Measurements from ENCODE around the gene TAX1BP1. TPM values are rescaled to one million over a fixed set of nuclear protein-coding genes. Genes with fewer than 3 reads are reported as not detected.

Gene TAX1BP1
- total and polyA plus RNA-seq, 2 of the 13 experiments (the other 11 are each of a cell fraction or from before 2014, with no cell fraction given), result 95.2 to 98.9 TPM

DNA sequence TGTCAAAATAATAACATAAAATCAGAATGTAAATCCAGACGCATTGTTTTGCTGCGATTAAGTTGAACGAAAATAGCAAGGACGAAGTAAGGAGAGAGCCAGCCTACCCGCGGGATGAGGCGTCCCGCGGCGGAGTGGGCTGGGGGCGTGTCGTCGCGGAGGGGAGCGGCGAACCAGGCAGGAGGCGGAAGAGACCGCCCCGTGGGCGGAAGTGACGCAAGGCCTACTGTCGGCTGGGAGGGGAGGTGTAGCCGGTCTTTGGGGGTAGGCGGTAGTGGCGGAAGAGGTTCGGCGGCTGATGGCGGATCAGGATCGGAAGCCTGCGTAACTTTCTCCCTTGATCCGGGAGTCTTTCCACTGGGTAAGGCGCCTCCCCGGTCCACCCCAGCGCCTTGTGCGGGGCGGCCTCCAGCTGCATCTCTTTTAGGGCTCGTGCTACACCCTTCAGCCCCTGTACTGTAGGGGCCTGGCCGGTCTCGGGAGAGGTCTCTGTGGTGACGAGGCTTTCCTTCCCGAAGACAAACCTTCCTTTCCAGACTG is at the start of gene TAX1BP1 (continued):
- TF ChIP-seq NCOA2 (CRISPR knock-in tag; IDR thresholded peaks at IDR 0.05) (no peak), RCOR2 (CRISPR knock-in tag; IDR thresholded peaks at IDR 0.05) (no peak), NCOR1 (IDR thresholded peaks at IDR 0.05; ENCODE audit: borderline replicate concordance, low read length) (no peak), HNF1B (CRISPR knock-in tag; IDR thresholded peaks at IDR 0.05) (no peak), SMARCC2 (IDR thresholded peaks at IDR 0.05) (no peak), ADNP (CRISPR knock-in tag; IDR thresholded peaks at IDR 0.05) (no peak), NFYC (CRISPR knock-in tag; IDR thresholded peaks at IDR 0.05) (peak; percentile 48; the same call in 1 of the 2 replicates), MAF1 (CRISPR knock-in tag; IDR thresholded peaks at IDR 0.05; ENCODE audit: borderline replicate concordance) (peak; percentile 91; the same call in 1 of the 2 replicates), ATM (IDR thresholded peaks at IDR 0.05; ENCODE audit: borderline replicate concordance) (no peak), PHF5A (CRISPR knock-in tag; IDR thresholded peaks at IDR 0.05; ENCODE audit: low read depth, unreplicated experiment) (no peak), NFRKB (IDR thresholded peaks at IDR 0.05) (peak; percentile 45; the same call in 1 of the 2 replicates), DNMT1 (CRISPR knock-in tag; IDR thresholded peaks at IDR 0.05) (no peak; the same call in 1 of the 2 replicates), ZNF563 (CRISPR knock-in tag; IDR thresholded peaks at IDR 0.05) (peak; percentile 39; the same call in 1 of the 2 replicates), HMGA1 (CRISPR knock-in tag; conservative IDR thresholded peaks at IDR 0.05) (no peak)
- TF ChIP-seq, protein P1, sequence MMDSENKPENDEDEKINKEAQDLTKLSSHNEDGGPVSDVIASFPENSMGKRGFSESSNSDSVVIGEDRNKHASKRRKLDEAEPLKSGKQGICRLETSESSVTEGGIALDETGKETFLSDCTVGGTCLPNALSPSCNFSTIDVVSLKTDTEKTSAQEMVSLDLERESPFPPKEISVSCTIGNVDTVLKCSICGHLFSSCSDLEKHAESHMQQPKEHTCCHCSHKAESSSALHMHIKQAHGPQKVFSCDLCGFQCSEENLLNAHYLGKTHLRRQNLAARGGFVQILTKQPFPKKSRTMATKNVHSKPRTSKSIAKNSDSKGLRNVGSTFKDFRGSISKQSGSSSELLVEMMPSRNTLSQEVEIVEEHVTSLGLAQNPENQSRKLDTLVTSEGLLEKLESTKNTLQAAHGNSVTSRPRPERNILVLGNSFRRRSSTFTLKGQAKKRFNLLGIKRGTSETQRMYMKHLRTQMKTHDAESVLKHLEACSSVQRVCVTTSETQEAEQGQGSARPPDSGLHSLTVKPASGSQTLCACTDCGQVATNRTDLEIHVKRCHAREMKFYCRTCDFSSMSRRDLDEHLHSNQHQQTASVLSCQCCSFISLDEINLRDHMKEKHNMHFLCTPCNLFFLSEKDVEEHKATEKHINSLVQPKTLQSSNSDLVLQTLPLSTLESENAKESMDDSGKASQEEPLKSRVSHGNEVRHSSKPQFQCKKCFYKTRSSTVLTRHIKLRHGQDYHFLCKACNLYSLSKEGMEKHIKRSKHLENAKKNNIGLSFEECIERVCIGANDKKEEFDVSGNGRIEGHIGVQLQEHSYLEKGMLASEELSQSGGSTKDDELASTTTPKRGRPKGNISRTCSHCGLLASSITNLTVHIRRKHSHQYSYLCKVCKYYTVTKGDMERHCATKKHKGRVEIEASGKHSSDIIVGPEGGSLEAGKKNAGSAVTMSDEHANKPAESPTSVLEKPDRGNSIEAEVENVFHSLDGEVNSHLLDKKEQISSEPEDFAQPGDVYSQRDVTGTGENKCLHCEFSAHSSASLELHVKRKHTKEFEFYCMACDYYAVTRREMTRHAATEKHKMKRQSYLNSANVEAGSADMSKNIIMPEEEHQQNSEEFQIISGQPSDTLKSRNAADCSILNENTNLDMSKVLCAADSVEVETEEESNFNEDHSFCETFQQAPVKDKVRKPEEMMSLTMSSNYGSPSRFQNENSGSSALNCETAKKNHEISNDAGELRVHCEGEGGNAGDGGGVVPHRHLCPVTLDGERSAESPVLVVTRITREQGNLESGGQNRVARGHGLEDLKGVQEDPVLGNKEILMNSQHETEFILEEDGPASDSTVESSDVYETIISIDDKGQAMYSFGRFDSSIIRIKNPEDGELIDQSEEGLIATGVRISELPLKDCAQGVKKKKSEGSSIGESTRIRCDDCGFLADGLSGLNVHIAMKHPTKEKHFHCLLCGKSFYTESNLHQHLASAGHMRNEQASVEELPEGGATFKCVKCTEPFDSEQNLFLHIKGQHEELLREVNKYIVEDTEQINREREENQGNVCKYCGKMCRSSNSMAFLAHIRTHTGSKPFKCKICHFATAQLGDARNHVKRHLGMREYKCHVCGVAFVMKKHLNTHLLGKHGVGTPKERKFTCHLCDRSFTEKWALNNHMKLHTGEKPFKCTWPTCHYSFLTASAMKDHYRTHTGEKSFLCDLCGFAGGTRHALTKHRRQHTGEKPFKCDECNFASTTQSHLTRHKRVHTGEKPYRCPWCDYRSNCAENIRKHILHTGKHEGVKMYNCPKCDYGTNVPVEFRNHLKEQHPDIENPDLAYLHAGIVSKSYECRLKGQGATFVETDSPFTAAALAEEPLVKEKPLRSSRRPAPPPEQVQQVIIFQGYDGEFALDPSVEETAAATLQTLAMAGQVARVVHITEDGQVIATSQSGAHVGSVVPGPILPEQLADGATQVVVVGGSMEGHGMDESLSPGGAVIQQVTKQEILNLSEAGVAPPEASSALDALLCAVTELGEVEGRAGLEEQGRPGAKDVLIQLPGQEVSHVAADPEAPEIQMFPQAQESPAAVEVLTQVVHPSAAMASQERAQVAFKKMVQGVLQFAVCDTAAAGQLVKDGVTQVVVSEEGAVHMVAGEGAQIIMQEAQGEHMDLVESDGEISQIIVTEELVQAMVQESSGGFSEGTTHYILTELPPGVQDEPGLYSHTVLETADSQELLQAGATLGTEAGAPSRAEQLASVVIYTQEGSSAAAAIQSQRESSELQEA (CRISPR knock-in tag; IDR thresholded peaks at IDR 0.05; ENCODE audit: not compliant biosample characterization), result no peak
- TF ChIP-seq, protein P2, sequence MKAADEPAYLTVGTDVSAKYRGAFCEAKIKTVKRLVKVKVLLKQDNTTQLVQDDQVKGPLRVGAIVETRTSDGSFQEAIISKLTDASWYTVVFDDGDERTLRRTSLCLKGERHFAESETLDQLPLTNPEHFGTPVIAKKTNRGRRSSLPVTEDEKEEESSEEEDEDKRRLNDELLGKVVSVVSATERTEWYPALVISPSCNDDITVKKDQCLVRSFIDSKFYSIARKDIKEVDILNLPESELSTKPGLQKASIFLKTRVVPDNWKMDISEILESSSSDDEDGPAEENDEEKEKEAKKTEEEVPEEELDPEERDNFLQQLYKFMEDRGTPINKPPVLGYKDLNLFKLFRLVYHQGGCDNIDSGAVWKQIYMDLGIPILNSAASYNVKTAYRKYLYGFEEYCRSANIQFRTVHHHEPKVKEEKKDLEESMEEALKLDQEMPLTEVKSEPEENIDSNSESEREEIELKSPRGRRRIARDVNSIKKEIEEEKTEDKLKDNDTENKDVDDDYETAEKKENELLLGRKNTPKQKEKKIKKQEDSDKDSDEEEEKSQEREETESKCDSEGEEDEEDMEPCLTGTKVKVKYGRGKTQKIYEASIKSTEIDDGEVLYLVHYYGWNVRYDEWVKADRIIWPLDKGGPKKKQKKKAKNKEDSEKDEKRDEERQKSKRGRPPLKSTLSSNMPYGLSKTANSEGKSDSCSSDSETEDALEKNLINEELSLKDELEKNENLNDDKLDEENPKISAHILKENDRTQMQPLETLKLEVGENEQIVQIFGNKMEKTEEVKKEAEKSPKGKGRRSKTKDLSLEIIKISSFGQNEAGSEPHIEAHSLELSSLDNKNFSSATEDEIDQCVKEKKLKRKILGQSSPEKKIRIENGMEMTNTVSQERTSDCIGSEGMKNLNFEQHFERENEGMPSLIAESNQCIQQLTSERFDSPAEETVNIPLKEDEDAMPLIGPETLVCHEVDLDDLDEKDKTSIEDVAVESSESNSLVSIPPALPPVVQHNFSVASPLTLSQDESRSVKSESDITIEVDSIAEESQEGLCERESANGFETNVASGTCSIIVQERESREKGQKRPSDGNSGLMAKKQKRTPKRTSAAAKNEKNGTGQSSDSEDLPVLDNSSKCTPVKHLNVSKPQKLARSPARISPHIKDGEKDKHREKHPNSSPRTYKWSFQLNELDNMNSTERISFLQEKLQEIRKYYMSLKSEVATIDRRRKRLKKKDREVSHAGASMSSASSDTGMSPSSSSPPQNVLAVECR (CRISPR knock-in tag; IDR thresholded peaks at IDR 0.05; ENCODE audit: borderline replicate concordance), result no peak; the same call in 1 of the 2 replicates
